Left lung (tissue), 10 donors: ENCODE data around the gene UBE3D. TPM values are rescaled to one million over a fixed set of nuclear protein-coding genes. Genes with fewer than 3 reads are reported as not detected.

Experiments
- ATAC-seq: fragments of 200-7000 bp; cut with Tn5 transposase; one replicate; pipeline ENCODE4 v1.9.1; 2020; ENCODE audit warnings: moderate library complexity
- DNase-seq, 4 donors: peaks; one replicate each; pipeline ENCODE4 v3.0.0-alpha.2; 2013 to 2020
- H3K27ac ChIP-seq, 2 donors: fragments of 200-600 bp; sonication (generic) in 1 of 2; one replicate each; pipeline versions ENCODE4 v1.5.0 to v1.8.0; 2020 to 2021
- H3K27me3 ChIP-seq, 2 donors: fragments of 200-600 bp; sonication (generic) in 1 of 2; one replicate each; pipeline versions ENCODE4 v1.5.0 to v1.8.0; 2020 to 2021
- H3K36me3 ChIP-seq, 2 donors: fragments of 200-600 bp; sonication (generic) in 1 of 2; one replicate each; pipeline versions ENCODE4 v1.5.0 to v1.8.0; 2020 to 2021
- H3K4me1 ChIP-seq, 2 donors: fragments of 200-600 bp; one replicate each; pipeline ENCODE4 v1.8.0; 2021
- H3K4me3 ChIP-seq, 2 donors: fragments of 200-600 bp; sonication (generic) in 1 of 2; one replicate each; pipeline versions ENCODE4 v1.5.0 to v1.8.0; 2020 to 2021; ENCODE audit warnings: mild to moderate bottlenecking in 1 of 2
- H3K9me3 ChIP-seq, 2 donors: fragments of 200-600 bp; sonication (generic) in 1 of 2; one replicate each; pipeline versions ENCODE4 v1.5.0 to v1.8.0; 2020 to 2021
- intact Hi-C, 2 donors: fragments of 100-400 bp; cut with DNase I; formaldehyde crosslinking; loops; one replicate each; pipeline versions ENCODE4 v1.11.2 to v1.14.2; 2022
- polyA plus RNA-seq, 6 donors: library from polyadenylated mRNA; unstranded; fragments of 120-200 nt; gene quantifications; one replicate each; pipeline ENCODE4 v1.2.1, GENCODE V29; 2013; ENCODE audit not compliant: insufficient read length in 6 of 6
- total RNA-seq, 2 donors: library from RNA; stranded (reverse); fragmentation: NEBNext Ultra II Directional; extraction: Animal tissue kit (Norgen Biotek cat#: 25700); gene quantifications; one replicate each; pipeline ENCODE4 v1.2.1, GENCODE V29; 2021
- TF ChIP-seq, protein P1 (sequence below), 2 donors: fragments of 200-600 bp; sonication (generic) in 1 of 2; IDR thresholded peaks; one replicate each; pipeline versions ENCODE4 v1.5.0 to v1.8.0; 2021; ENCODE audit warnings: antibody characterized with exemption in 2 of 2
- donor health status: DM: no; HTN: yes; CAD: no.
- donor health status: DM: no; HTN: no; CAD: no.

UBE3D gene
- total and polyA plus RNA-seq, 8 donors, result 4.1 to 10.9 (median 8.9) TPM

DNA sequence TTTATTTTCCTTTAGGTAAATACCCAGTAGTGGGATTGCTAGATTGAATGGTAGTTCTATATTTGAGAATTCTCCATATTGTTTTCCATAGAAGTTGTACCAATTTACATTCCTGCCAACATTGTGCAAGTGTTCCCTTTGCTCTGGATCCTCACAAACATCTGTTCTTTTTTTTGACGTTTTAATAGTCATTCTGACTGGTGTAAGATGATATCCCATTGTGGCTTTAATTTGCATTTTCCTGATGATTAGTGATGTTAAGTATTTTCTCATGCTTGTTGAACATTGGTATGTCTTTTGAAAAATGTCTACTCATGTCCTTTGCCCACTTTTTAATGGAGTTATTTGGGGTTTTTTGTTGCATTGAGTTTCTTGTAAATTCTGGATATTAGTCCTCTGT is 85.6 kb downstream of the UBE3D start:
- ATAC-seq (no peak), DNase-seq (no peak)
- Histone ChIP-seq H3K4me3 (no peak overlapping the region), H3K36me3 (no peaks in the 10 kb centered on the region), H3K27ac (no peak overlapping the region), H3K27me3 (no peaks in the 10 kb centered on the region), H3K4me1 (no peaks in the 10 kb centered on the region), H3K9me3 (no peaks in the 10 kb centered on the region)
- TF ChIP-seq, protein P1, sequence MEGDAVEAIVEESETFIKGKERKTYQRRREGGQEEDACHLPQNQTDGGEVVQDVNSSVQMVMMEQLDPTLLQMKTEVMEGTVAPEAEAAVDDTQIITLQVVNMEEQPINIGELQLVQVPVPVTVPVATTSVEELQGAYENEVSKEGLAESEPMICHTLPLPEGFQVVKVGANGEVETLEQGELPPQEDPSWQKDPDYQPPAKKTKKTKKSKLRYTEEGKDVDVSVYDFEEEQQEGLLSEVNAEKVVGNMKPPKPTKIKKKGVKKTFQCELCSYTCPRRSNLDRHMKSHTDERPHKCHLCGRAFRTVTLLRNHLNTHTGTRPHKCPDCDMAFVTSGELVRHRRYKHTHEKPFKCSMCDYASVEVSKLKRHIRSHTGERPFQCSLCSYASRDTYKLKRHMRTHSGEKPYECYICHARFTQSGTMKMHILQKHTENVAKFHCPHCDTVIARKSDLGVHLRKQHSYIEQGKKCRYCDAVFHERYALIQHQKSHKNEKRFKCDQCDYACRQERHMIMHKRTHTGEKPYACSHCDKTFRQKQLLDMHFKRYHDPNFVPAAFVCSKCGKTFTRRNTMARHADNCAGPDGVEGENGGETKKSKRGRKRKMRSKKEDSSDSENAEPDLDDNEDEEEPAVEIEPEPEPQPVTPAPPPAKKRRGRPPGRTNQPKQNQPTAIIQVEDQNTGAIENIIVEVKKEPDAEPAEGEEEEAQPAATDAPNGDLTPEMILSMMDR (IDR thresholded peaks at IDR 0.05), result no peak
- intact Hi-C loops, result no loop called here

DNA sequence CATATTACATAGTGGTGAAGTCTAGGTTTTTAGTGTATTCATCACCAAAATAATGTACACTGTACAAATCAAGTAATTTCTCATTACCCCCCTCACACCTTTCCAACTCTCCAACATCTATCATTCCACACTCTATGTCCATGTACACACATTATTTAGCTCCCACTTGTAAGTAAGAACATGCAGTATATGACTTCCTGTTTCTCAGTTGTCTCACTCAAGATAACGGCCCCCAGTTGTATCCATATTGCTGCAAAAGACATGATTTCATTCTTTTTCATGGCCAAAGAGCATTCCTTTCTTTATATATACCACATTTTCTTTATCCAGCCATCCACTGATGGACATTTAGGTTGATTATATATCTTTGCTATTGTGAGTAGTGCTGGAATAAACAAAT is 86.0 kb downstream of the UBE3D start:
- no peak for ATAC-seq
- H3K27ac ChIP-seq, result no peak overlapping the region
- intact Hi-C loops, result no loop called here

DNA sequence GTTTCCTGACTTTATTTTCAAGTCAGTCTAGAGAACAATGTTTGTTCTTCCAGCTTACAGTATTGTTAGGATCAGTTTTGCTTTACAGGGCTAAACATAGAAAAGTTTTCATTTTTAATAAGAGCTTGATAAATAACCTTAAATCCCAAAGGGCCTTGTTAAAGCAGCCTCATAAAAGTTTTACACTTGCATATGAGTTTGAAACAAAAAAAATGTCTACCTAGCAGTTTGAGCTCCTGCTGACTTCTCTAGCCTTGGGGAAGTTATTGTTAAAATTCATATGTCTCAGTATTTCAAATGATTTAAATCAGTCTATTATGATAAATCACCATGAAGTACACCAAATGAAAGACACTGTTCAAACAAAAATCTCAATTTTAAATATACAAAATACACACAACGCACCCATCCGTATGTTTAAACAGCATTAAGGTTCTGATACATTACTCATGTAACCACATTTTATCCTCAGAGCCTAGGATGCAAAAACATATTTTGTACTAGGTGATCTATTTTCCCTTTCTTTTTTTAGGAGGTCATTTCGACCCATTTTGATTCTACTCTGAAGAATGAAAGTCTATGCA is 87.2 kb downstream of the UBE3D start:
- DNase-seq (no peak), ATAC-seq (no peak)
- intact Hi-C loops, result no loop called here
- no peaks in the 10 kb centered on the region for H3K4me1 ChIP-seq
- no peaks in the 10 kb centered on the region for H3K36me3 ChIP-seq
- no peaks in the 10 kb centered on the region for H3K9me3 ChIP-seq
- no peak overlapping the region for H3K4me3 ChIP-seq
- TF ChIP-seq, protein P1 (IDR thresholded peaks at IDR 0.05), result no peak
- H3K27me3 ChIP-seq, result no peaks in the 10 kb centered on the region
- H3K27ac ChIP-seq, result no peak overlapping the region

More for the DNA sequence above, 86.0 kb downstream of the UBE3D start:
- TF ChIP-seq, protein P1 (IDR thresholded peaks at IDR 0.05), result no peak
- Histone ChIP-seq H3K36me3 (no peaks in the 10 kb centered on the region), H3K9me3 (no peaks in the 10 kb centered on the region), H3K4me1 (no peaks in the 10 kb centered on the region), H3K27me3 (no peaks in the 10 kb centered on the region), H3K4me3 (no peak overlapping the region)
- DNase-seq, result no peak

- Histone ChIP-seq H3K36me3 (no peaks in the 10 kb centered on the region), H3K4me1 (no peaks in the 10 kb centered on the region), H3K27ac (no peak overlapping the region), H3K27me3 (no peaks in the 10 kb centered on the region), H3K4me3 (no peak overlapping the region), H3K9me3 (no peaks in the 10 kb centered on the region)
- ATAC-seq (no peak), DNase-seq (no peak)
- TF ChIP-seq, protein P1 (IDR thresholded peaks at IDR 0.05), result no peak
- intact Hi-C loops, result no loop called here
Measured at GRCh38 chr6:82976179-82976578, 89.5 kb downstream of the UBE3D start.

DNA sequence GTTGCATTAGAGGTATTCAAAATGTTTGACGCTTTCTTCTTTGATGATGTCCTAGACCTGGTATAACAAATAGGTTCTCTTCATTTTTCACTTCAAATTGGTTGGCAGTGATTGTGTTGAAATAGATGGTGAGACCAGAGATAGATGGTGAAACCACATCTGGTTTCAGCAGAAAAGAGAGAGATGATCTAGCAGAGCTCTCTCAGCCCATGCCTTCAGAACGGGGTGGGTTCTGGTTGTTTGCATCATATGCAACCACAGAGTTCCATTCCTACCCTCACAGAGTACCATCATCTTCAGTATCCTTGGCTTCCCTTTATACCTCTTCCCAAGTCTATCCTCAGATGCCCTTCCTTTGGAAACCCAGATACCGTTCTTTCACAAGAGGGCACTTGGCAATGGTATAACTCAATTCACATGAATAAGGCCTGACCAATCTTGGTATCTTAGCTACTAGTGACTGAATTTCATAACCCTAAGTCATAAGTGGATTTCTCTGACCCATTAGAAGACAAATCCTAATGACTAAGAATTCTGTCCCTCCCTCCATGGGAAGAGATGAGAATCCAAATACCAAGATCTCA is 93.7 kb downstream of the UBE3D start:
- Histone ChIP-seq H3K4me3 (no peak overlapping the region), H3K36me3 (no peaks in the 10 kb centered on the region), H3K27me3 (no peaks in the 10 kb centered on the region), H3K9me3 (no peaks in the 10 kb centered on the region), H3K4me1 (no peaks in the 10 kb centered on the region), H3K27ac (no peak overlapping the region)
- no peak for ATAC-seq
- intact Hi-C loops, result no loop called here
- TF ChIP-seq, protein P1 (IDR thresholded peaks at IDR 0.05), result no peak
- DNase-seq, result no peak
